Neural cell (in vitro differentiated cells): ENCODE measurements around the gene RUSF1. TPM values are rescaled to one million over a fixed set of nuclear protein-coding genes. Genes with fewer than 3 reads are reported as not detected.

Experiments
- H2AFZ ChIP-seq: fragments of 200-600, 300-800 bp; sonication (generic), shearing (Covaris generic); 2 replicates; pipeline ENCODE4 v1.6.0; 2014; ENCODE audit warnings: low read depth, mild to moderate bottlenecking, antibody characterized with exemption, low read length, moderate library complexity
- H3F3A ChIP-seq: fragments of 200-600 bp; shearing (Covaris generic); 2 replicates; pipeline ENCODE4 v1.6.1; 2016; ENCODE audit warnings: mild to moderate bottlenecking, moderate library complexity, mixed read lengths, antibody characterized with exemption, low read length; ENCODE audit not compliant: insufficient read depth, poor library complexity, severe bottlenecking
- H3K27ac ChIP-seq: fragments of 200-600, 300-800 bp; sonication (generic), shearing (Covaris generic); 2 replicates; pipeline ENCODE4 v1.5.1; 2014; ENCODE audit warnings: mild to moderate bottlenecking, low read length, moderate library complexity
- H3K27me3 ChIP-seq: fragments of 300-800, 200-600 bp; sonication (generic), shearing (Covaris generic); 2 replicates; pipeline ENCODE4 v1.6.0; 2014; ENCODE audit warnings: mild to moderate bottlenecking, low read depth, low read length, moderate library complexity; ENCODE audit not compliant: insufficient read depth
- H3K36me3 ChIP-seq: fragments of 300-800, 200-600 bp; sonication (generic), shearing (Covaris generic); 2 replicates; pipeline ENCODE4 v1.5.1; 2014; ENCODE audit warnings: mild to moderate bottlenecking, antibody characterized with exemption, low read length, moderate library complexity; ENCODE audit not compliant: insufficient read depth
- H3K4me2 ChIP-seq: fragments of 300-800, 200-600 bp; sonication (generic), shearing (Covaris generic); 2 replicates; pipeline ENCODE4 v1.6.0; 2014; ENCODE audit warnings: mild to moderate bottlenecking, low read length
- H3K4me3 ChIP-seq: fragments of 300-800, 200-600 bp; sonication (generic), shearing (Covaris generic); 2 replicates; pipeline ENCODE4 v1.5.1; 2014; ENCODE audit warnings: mild to moderate bottlenecking, low read length, moderate library complexity
- H3K79me2 ChIP-seq: fragments of 200-600 bp; shearing (Covaris generic); replicated peaks from 2 replicates; pipeline ENCODE4 v1.6.0; 2014; ENCODE audit warnings: mild to moderate bottlenecking, low read length, moderate library complexity; ENCODE audit not compliant: insufficient read depth
- H3K9ac ChIP-seq: fragments of 300-800, 200-600 bp; sonication (generic), shearing (Covaris generic); 2 replicates; pipeline ENCODE4 v1.6.1; 2016; ENCODE audit warnings: mild to moderate bottlenecking, low read length, mixed read lengths
- H3K9me2 ChIP-seq: fragments of 200-600 bp; shearing (Covaris generic); 2 replicates; pipeline ENCODE4 v1.6.1; 2016; ENCODE audit warnings: mild to moderate bottlenecking, low read length, mixed read lengths; ENCODE audit not compliant: insufficient read depth
- H3K9me3 ChIP-seq: fragments of 200-600, 300-800 bp; sonication (generic), shearing (Covaris generic); 2 replicates; pipeline ENCODE4 v1.6.1; 2016; ENCODE audit warnings: mild to moderate bottlenecking, mixed run types, low read length, moderate library complexity, mixed read lengths
- H4K20me1 ChIP-seq: fragments of 200-600 bp; shearing (Covaris generic); 2 replicates; pipeline ENCODE4 v1.6.1; 2016; ENCODE audit warnings: mild to moderate bottlenecking, mixed run types; ENCODE audit not compliant: insufficient read depth
- CTCF ChIP-seq: fragments of 450-650 bp; IDR thresholded peaks from 2 replicates; pipeline ENCODE4 v1.5.1; 2014; ENCODE audit warnings: antibody characterized with exemption, mild to moderate bottlenecking, moderate library complexity; ENCODE audit not compliant: poor library complexity, severe bottlenecking
- EP300 ChIP-seq: fragments of 450-650 bp; conservative IDR thresholded peaks from 2 replicates; pipeline ENCODE4 v1.6.1; 2014; ENCODE audit warnings: antibody characterized with exemption, mild to moderate bottlenecking, moderate library complexity; ENCODE audit not compliant: poor library complexity, severe bottlenecking
- EZH2 ChIP-seq: fragments of 200-600, 300-800 bp; shearing (Covaris generic), sonication (generic); IDR thresholded peaks from 2 replicates; pipeline ENCODE4 v1.6.1; 2014; ENCODE audit warnings: antibody characterized with exemption, low read length, borderline replicate concordance, mild to moderate bottlenecking; ENCODE audit not compliant: insufficient read depth, poor library complexity, severe bottlenecking
- MXI1 ChIP-seq: fragments of 450-650 bp; conservative IDR thresholded peaks from 2 replicates; pipeline ENCODE4 v1.6.1; 2014; ENCODE audit warnings: antibody characterized with exemption, mild to moderate bottlenecking; ENCODE audit not compliant: poor library complexity, severe bottlenecking
- POLR2AphosphoS5 ChIP-seq: IDR thresholded peaks from 2 replicates; pipeline ENCODE4 v1.6.1; 2012
- RAD21 ChIP-seq: fragments of 450-650 bp; conservative IDR thresholded peaks from 2 replicates; pipeline ENCODE4 v1.6.1; 2014; ENCODE audit warnings: antibody characterized with exemption, mild to moderate bottlenecking, moderate library complexity
- REST ChIP-seq: IDR thresholded peaks from 2 replicates; pipeline ENCODE4 v1.6.1; 2012; ENCODE audit warnings: borderline replicate concordance
- SMC3 ChIP-seq: fragments of 450-650 bp; conservative IDR thresholded peaks from 2 replicates; pipeline ENCODE4 v1.6.1; 2014; ENCODE audit warnings: antibody characterized with exemption, mild to moderate bottlenecking, moderate library complexity; ENCODE audit not compliant: poor library complexity
- TAF1 ChIP-seq: IDR thresholded peaks from 2 replicates; pipeline ENCODE4 v1.6.1; 2012; ENCODE audit warnings: low read depth
- polyA plus RNA-seq: library from polyadenylated mRNA; depleted of rRNA; stranded (reverse); fragments of >200 nt; gene quantifications from 2 replicates; pipeline ENCODE4 v1.2.3, GENCODE V29; 2014

The RUSF1 gene
- polyA plus RNA-seq, 1 donor from 2014 or later, result 108 TPM

GRCh38 chr16:31498493-31498892 lies 9.7 kb downstream of the RUSF1 start:
- Histone ChIP-seq H3K79me2 (no peaks in the 10 kb centered on the region), H3K27me3 (no peaks in the 10 kb centered on the region), H4K20me1 (no peaks in the 10 kb centered on the region), H3K36me3 (no peaks in the 10 kb centered on the region), H3K9me3 (no peaks in the 10 kb centered on the region), H3K4me3 (no peak overlapping the region), H2AFZ (no peak overlapping the region), H3K9me2 (no peaks in the 10 kb centered on the region), H3F3A (no peaks in the 10 kb centered on the region), H3K4me2 (no peak overlapping the region), H3K9ac (no peak overlapping the region), H3K27ac (no peak overlapping the region)
- TF ChIP-seq EZH2 (no peak), POLR2AphosphoS5 (no peak), EP300 (no peak), CTCF (no peak), MXI1 (no peak), SMC3 (no peak), REST (no peak), TAF1 (no peak), RAD21 (no peak)

GRCh38 chr16:31496670-31497069 lies 11.5 kb downstream of the RUSF1 start:
- no peaks in the 10 kb centered on the region for H3K27me3 ChIP-seq
- no peak overlapping the region for H3K4me2 ChIP-seq
- H3F3A ChIP-seq, result no peaks in the 10 kb centered on the region
- no peaks in the 10 kb centered on the region for H4K20me1 ChIP-seq
- H3K9me2 ChIP-seq, result no peaks in the 10 kb centered on the region
- H2AFZ ChIP-seq, result no peak overlapping the region
- no peaks in the 10 kb centered on the region for H3K36me3 ChIP-seq
- no peak overlapping the region for H3K4me3 ChIP-seq
- no peak overlapping the region for H3K9ac ChIP-seq
- H3K27ac ChIP-seq, result no peak overlapping the region
- TF ChIP-seq TAF1 (no peak), CTCF (no peak), RAD21 (no peak), REST (no peak), EZH2 (no peak), SMC3 (no peak), MXI1 (no peak), EP300 (no peak), POLR2AphosphoS5 (no peak)
- H3K9me3 ChIP-seq, result no peaks in the 10 kb centered on the region
- no peaks in the 10 kb centered on the region for H3K79me2 ChIP-seq
